ENCODE results near the gene PTPRD.
"Not testable (repeated sequence)": the region's sequence is repeated elsewhere in the genome, so short reads cannot be mapped to it uniquely, and the experiment has no call there.

Gene PTPRD

DNA sequence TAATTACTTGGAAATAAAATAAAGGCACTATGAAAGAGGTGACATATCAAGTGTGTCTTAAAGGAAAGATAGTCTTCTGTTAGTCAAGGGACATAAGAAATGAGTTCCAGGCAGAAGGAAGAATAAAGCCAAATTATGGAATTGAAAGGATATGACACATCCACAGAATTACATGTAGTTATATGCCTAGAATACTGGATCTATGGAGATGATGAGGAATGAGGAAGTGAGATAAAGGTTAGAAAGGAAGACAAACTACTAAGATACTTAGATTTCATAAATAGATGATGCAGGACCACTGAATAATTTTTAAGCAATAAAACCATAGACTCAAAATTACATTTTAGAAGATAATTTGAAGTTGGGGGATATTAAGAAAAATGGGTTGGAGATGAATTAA, 609.8 kb downstream of the PTPRD start:
- H3K27ac ChIP-seq = no peak overlapping the region
- DNase-seq (ENCODE audit: low read depth, low spot score) = no peak

DNA sequence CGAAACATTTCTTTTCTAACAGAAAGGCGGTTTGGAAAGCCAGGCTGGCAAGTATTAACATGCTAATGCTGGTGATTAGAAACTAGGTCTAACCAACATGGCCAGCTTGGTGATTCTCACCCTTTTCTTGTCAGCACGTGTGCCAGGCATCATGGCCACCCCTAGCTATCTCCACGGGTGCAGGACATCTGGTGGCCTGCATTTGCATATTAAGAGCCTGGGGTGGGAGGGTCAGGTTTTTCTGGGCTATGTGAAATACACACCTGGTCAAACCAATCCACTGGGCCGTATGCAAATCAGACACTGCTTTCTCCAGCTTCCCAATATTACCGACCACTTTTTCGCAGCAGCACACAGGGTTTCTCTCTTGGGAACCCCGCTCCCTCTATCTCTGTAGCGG, 612.1 kb downstream of the PTPRD start:
- no peak overlapping the region for H3K27ac ChIP-seq
- DNase-seq (ENCODE audit: low read depth, low spot score) = no peak

DNA sequence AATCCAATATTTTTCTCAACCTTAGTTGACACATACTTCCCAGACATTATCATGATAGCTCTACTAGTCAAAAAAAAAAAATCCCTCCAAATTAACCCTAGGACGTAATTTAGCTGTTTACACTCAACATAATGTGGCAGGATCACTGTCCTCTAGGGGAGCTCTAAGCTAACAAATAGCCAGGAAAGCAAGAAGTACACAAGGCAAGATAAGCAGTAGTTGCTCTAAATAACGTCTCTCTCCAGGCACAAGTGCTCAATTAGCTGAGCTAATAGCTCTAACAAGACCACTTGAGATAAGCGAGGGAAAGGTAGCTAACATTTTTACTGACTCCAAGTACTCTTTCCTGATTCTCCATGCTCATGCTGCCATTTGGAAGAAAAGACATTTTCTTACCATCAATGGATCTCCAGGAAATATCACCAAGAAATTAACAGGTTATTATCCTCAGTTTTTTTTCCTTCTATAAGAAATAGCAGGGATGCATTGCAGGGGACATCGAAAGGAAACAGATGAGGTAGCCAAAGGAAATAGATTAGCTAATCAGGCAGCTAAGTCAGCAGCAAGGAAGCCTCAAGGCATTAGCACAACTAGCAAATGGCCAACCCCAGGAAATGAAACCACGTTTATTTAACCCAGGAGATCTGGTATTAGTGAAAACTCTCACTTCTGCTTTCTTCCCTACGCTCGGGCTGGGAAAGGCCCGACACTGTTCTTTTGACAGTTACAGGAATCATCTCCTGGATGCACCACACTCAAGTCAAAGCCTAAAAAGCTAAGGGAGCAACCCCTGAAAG, 614.1 kb downstream of the PTPRD start:
- no peak for DNase-seq (ENCODE audit: low read depth, low spot score)
- H3K27ac ChIP-seq = no peak overlapping the region

DNA sequence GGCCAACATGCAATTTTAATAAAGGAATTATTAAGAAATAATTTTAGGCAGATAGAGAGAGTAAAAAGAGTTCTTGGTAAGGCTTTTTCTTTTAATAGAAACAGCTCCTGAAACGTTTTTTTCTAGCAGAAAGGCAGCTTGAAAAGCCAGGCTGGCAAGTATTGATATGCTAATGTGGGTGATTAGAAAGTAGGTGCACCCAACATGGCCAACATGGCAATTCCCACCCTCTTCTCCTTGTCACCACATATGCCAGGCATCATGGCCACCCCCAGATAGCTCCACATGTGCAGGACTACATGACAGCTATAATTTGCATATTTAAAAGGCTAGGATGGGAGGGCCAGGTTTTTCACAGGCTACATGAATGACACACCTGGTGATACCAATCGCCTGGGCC, 615.2 kb downstream of the PTPRD start:
- DNase-seq (ENCODE audit: low read depth, low spot score) = no peak
- H3K27ac ChIP-seq = no peak overlapping the region

DNA sequence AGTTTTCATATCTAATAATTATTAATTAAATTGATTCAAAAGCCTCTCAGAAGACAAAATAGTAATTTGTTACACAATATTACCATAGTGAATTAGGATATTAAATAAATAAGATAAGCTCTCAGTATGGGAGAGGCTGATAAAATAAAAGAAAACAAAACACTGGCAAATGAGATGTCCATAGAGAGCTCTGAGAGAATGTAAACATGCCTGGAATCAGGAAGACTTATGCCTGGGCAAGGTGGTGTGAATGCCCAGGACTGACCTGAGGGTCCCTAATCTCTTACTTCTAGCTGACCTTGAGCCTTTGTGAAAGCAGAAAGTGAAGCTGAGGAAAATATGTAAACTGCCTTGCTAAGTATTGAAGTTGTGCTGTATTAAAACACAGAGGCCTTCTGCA, 616.5 kb downstream of the PTPRD start:
- no peak for DNase-seq (ENCODE audit: low read depth, low spot score)
- no peak overlapping the region for H3K27ac ChIP-seq

DNA sequence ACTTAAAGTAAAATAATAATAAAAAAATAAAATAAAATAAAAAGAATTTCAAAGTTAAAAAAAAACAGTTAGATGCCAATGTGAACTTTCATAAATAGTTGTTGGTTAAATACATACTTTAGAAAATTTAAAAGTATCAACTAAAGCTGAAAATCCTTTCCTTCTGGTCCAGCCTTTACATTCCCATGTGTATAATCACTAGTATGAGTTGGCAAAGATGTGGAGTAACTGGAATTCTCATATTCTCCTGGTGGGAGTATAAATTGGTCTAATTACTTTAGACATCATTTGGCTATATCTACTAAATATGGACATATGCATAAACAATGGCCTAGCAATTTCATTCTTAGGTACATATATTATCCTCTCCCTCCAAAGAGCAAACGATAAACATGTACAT, 619.9 kb downstream of the PTPRD start:
- no peak for DNase-seq (ENCODE audit: low read depth, low spot score)
- H3K27ac ChIP-seq = no peak overlapping the region

DNA sequence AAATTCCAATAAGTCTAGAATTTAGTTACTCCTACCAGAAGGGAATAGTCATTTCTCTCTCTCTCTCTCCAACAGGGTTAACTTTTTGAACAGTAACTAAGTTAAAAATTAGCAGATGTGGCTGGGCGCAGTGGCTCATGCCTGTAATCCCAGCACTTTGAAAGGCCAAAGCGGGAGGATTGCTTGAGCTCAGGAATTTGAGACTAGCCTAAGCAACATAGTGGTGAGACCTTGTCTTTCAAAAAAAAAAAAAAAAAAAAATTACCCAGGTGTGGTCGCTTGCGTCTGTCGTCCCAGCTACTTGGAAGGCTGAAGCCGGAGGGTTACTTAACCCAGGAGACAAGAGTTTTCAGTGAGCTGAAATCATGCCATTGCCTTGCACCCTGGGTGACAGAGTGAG, 639.7 kb downstream of the PTPRD start:
- no peak overlapping the region for H3K27ac ChIP-seq
- DNase-seq (ENCODE audit: low read depth, low spot score) = no peak

DNA sequence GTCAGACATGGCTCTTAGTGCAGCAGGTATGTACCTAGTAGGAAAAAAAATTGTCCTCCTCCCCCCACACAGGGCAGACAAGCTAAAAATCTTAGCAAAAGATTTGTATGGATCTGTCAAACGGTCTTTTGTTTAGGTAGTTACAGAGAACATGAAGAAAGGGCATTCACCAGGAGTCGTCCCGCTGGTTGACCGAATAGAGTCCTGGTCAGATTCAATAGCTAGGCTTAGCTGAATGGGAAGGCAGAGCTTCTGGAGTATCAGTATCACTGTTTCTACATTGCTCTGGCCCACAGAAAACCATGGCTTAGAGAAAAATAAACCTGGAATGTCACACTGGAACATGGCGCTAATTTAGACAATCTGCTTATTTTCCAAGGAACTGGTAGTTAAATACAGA, 642.3 kb downstream of the PTPRD start:
- H3K27ac ChIP-seq = no peak overlapping the region
- no peak for DNase-seq (ENCODE audit: low read depth, low spot score)

DNA sequence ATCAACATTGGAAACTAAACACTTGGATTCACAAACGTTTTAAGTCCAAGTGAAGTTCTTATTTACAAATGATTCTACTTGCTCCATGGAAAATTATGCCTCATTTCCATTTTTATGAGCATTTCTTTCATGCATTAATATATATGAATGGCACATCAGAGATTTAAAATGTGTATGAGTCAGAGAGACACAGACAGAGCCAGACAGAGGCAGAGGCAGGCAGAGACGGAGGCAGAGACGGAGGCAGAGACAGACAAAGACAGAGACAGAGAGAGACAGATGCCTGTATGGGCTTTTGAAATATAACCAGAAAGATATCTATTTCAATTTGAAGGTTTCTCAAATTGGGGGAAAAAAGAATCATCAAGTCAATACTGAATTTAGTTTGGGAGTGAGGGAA, 649.0 kb downstream of the PTPRD start:
- H3K27ac ChIP-seq = no peak overlapping the region
- no peak for DNase-seq (ENCODE audit: low read depth, low spot score)

DNA sequence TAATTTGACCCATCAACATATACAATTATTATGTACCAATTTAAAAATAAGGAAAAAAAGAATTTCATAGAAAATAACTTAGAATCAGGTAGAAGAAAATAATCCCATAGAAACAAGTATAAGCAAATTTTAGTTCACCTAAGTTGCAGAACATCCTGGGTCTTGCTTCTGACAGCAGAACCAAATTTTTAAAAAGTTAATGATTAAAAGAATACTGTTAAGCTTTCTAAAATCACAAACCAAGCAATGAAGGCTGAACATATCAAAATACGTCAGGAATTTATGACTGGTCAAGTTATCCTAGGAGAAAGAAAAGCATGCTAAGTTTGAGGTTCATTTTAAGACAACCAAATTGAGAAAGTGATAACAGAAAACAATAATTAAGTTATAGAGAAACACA, 650.9 kb downstream of the PTPRD start:
- H3K27ac ChIP-seq = no peak overlapping the region

DNA sequence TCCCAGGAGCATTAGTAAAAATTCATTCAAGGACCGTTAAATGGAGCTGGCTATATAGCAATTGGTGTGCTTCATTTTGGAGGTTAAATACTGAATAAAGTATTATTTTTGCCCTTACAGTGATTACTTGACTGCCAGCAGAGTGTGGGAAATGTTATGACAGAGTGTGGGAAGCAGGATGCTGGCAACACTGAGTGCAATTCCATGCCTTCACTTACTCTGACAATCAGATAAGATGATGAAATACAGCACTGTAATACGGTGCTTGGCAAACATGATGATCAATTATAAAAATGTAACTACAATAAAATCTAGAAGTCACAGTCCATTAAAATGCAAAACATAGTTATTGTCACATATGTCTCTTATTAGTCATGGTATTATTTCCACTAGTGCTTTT, 651.3 kb downstream of the PTPRD start:
- no peak overlapping the region for H3K27ac ChIP-seq
- no peak for DNase-seq (ENCODE audit: low read depth, low spot score)

More for the DNA sequence above, 650.9 kb downstream of the PTPRD start:
- DNase-seq (ENCODE audit: low read depth, low spot score) = no peak

DNA sequence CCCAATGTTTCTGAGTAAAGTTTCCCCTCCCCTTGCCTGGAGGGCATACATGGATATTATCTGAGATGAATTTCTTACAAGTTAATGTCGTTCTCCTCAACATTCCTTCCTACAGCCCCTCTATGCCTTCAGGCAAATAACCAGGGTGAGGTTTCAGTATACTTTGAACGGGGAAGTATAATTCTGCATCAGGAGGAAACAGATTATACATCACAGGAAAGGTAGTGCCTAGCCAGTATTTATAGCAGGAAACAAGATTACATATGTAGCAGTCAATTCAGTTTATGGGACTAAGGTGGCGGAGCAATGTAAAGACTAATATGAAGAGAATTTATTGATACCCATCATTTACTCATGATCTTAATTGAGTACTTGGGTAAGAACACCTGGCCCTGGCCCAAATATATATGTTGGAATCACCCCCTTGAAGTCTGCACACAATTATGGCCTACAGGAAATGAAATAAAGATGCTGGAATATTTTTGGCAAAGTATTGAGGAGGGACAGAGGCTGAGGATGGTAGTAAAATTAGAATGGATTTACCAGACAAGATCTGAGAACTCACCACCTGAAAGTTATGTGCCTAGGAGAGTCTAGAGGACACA, 661.1 kb downstream of the PTPRD start:
- no peak for DNase-seq (ENCODE audit: low read depth, low spot score)

DNA sequence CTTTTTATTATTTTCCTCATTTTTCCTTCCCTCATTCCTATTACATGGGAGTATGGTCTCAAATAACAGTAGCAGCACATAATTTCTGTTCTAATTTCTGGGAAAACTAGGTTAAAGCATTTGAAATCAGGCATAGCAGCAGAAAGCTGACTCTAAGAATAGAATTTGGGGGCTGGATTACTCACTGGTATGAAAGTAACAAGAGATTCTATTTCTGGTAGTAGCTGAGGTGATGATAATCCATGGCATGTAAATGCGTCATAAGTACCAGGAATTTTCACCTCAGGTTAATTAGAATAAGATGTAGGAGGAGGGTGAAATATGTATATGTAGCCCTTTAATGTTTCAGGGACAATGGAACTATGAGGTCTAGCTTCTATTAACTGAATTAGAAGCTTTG, 662.0 kb downstream of the PTPRD start:
- no peak for DNase-seq (ENCODE audit: low read depth, low spot score)
- no peak overlapping the region for H3K27ac ChIP-seq

More for the DNA sequence above, 661.1 kb downstream of the PTPRD start:
- no peak overlapping the region for H3K27ac ChIP-seq

DNA sequence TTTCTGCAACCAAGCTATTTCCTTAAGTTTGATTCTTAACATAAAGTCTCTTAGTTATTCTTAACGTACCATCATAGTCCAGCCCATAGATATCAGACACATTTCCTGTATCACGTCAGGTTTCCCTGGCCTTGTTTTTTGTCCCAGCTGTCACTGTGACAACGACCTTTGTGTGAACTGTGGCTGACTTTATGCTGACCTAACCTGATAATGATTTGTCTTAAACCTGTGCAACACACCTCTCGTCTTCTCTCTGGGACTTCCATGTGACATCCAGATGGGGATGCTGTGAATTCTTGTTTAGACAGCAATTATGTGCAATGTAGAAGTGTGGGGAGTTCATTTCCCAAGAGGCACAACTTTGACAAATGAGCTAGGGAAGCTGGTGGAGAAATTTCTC, 662.8 kb downstream of the PTPRD start:
- no peak overlapping the region for H3K27ac ChIP-seq
- no peak for DNase-seq (ENCODE audit: low read depth, low spot score)

DNA sequence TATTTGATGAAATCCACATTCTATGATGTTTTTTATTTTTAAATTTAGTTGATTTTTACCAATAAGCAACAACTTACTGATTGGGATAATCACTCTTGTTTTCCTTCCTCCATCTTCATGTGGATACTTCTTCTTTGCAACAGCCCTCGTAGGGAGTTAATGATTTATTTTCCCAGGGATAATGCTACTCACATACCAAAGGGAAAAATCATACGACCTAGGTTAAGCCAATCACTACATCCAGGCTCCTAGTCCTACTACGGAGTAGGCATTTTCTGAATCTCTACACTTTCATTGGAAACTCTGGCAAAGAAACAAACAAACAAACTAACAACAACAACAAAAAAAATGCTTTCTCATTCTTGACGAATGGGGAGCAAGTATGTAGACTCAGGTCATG, 663.4 kb downstream of the PTPRD start:
- H3K27ac ChIP-seq = no peak overlapping the region
- no peak for DNase-seq (ENCODE audit: low read depth, low spot score)

DNA sequence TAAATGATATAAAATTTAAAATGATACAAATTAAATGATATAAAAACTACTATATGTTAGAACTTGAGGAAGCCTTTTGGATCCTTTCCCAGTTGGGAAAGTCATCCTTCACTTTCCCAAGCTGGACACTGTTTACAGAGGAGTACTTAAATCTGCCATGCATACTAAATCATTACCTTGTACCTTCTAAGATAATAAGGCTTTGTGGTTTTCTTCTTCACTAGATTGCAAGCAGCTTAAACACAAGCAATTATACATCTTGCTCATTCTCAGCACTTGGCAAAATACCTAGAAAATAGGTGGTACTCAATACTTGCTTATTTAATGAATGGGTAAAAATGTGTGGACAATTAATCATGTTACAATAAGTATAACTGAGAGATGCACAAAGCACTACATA, 666.8 kb downstream of the PTPRD start:
- DNase-seq (ENCODE audit: low read depth, low spot score) = no peak
- H3K27ac ChIP-seq = no peak overlapping the region

DNA sequence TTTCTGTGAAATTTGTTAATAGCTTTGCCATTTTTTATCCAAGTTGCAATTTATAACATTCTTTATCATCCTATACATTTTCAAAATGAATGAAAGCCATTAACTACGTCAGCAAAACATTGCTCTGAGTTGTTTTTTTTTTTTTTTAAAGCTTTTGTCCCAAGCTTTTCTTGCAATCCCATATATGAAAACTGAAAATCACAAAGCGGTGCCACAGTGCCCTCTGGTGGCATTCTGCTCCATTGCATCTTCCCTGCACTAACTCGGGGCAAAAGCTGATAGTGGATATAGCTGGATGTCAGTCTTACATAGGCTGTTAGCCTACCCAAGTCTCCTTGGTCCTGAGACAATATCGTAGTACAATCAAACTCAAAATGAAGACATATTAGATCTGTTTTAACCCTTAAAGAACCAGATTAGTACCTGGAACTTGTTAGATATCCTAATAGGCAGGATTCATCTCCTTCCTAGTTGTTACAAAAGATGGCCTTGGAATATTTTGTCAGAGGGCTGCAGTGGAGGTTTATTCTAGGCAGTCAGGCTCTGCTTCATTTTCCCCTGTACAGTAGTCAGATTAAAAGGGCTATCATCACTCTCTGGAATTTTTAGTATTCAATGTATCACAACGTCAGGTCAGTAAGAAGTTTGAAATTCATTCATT, 669.9 kb downstream of the PTPRD start:
- no peak overlapping the region for H3K27ac ChIP-seq
- DNase-seq (ENCODE audit: low read depth, low spot score) = no peak

DNA sequence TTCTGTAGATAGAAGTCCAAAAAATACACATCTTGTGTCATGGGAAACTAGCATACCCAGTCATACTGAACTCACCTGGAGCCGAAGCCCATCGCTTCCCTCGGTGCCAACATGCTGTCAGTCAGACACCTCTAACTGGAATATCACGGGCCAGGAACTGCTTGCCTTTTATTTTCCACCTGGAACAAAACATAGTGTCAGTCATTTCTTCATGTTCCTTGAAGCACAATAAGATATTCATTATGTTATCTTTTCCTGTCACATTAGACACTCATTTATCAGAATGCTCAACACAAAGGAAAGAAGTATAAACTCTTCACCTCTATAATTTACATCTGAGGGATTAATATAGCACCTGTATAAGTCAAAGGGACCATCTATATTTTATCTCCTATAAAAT, 674.4 kb downstream of the PTPRD start:
- DNase-seq (ENCODE audit: low read depth, low spot score) = no peak
- no peak overlapping the region for H3K27ac ChIP-seq

DNA sequence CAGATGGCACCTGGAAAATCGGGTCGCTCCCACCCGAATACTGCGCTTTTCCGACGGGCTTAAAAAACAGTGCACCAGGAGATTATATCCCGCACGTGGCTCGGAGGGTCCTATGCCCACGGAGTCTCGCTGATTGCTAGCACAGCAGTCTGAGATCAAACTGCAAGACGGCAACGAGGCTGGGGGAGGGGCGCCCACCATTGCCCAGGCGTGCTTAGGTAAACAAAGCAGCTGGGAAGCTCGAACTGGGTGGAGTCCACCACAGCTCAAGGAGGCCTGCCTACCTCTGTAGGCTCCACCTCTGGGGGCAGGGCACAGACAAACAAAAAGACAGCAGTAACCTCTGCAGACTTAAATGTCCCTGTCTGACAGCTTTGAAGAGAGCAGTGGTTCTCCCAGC, 681.3 kb downstream of the PTPRD start:
- not testable (repeated sequence) for DNase-seq (ENCODE audit: low read depth, low spot score); H3K27ac ChIP-seq

DNA sequence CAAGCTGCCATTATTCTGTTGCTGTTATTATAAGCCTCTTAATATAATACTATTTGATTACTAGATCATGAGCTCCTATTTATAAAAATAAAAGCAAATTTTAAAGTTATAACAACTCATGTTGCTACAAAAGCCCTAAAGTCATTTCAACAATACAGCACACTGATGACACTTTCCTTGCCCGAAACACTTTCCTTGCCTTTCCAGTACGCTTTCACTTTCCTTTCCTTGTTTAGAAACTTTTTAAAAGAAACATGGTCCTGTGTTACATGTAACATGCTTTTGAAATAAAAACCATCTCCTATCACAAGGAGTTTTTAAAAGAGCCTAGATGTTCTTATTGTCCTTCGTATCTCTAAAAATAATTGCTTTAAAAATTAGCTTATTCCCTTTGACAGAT, 688.4 kb downstream of the PTPRD start:
- no peak for DNase-seq (ENCODE audit: low read depth, low spot score)

DNA sequence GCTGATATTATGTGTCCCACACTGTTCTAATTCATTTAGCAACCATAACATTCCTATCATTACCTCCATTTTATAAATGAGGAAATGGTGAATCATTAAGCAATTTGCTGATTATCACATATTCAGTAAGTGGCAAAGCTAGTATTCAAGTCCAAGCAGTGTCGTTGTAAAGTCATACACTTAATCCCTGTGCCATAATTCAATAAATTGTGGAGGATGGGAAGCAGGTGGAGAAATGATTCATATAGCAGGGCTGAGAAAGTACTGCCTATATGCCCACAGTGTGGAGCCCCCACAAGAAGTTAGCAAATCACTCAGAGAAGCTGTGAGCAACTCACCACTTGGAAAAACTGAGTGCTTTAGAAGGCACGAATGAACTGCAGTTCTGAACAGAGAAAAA, 691.0 kb downstream of the PTPRD start:
- no peak overlapping the region for H3K27ac ChIP-seq
- no peak for DNase-seq (ENCODE audit: low read depth, low spot score)

More for the DNA sequence above, 688.4 kb downstream of the PTPRD start:
- no peak overlapping the region for H3K27ac ChIP-seq
